ENCODE measurements around the gene CEP170.

DNA sequence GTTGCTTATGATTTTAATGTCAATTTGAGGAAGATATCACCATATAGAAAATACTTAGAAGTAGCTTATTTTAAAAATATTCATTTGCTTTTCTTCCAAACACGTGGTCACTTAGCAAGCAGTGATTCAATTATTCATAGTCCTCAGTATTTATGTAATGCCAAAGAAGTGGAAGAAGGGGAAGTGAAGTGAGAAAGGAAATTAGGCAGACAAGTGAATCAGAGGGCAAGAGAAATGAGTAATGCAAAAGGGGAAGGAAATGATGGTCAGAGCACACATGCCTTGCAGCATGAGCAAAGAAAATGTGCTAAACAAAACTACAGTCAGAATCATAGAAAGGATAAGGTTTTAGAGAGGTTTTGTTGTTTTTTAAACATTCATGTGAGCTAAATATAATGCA lies 32.6 kb upstream of the CEP170 start:
- TF ChIP-seq, protein P1, sequence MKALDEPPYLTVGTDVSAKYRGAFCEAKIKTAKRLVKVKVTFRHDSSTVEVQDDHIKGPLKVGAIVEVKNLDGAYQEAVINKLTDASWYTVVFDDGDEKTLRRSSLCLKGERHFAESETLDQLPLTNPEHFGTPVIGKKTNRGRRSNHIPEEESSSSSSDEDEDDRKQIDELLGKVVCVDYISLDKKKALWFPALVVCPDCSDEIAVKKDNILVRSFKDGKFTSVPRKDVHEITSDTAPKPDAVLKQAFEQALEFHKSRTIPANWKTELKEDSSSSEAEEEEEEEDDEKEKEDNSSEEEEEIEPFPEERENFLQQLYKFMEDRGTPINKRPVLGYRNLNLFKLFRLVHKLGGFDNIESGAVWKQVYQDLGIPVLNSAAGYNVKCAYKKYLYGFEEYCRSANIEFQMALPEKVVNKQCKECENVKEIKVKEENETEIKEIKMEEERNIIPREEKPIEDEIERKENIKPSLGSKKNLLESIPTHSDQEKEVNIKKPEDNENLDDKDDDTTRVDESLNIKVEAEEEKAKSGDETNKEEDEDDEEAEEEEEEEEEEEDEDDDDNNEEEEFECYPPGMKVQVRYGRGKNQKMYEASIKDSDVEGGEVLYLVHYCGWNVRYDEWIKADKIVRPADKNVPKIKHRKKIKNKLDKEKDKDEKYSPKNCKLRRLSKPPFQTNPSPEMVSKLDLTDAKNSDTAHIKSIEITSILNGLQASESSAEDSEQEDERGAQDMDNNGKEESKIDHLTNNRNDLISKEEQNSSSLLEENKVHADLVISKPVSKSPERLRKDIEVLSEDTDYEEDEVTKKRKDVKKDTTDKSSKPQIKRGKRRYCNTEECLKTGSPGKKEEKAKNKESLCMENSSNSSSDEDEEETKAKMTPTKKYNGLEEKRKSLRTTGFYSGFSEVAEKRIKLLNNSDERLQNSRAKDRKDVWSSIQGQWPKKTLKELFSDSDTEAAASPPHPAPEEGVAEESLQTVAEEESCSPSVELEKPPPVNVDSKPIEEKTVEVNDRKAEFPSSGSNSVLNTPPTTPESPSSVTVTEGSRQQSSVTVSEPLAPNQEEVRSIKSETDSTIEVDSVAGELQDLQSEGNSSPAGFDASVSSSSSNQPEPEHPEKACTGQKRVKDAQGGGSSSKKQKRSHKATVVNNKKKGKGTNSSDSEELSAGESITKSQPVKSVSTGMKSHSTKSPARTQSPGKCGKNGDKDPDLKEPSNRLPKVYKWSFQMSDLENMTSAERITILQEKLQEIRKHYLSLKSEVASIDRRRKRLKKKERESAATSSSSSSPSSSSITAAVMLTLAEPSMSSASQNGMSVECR (CRISPR knock-in tag; IDR thresholded peaks at IDR 0.05; ENCODE audit: borderline replicate concordance) = no peak
- TF ChIP-seq, protein P2, sequence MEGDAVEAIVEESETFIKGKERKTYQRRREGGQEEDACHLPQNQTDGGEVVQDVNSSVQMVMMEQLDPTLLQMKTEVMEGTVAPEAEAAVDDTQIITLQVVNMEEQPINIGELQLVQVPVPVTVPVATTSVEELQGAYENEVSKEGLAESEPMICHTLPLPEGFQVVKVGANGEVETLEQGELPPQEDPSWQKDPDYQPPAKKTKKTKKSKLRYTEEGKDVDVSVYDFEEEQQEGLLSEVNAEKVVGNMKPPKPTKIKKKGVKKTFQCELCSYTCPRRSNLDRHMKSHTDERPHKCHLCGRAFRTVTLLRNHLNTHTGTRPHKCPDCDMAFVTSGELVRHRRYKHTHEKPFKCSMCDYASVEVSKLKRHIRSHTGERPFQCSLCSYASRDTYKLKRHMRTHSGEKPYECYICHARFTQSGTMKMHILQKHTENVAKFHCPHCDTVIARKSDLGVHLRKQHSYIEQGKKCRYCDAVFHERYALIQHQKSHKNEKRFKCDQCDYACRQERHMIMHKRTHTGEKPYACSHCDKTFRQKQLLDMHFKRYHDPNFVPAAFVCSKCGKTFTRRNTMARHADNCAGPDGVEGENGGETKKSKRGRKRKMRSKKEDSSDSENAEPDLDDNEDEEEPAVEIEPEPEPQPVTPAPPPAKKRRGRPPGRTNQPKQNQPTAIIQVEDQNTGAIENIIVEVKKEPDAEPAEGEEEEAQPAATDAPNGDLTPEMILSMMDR (IDR thresholded peaks at IDR 0.05) = no peak
- TF ChIP-seq ZNF232 (CRISPR knock-in tag; IDR thresholded peaks at IDR 0.05) = no peak
- no peak for TF ChIP-seq MYBL2 (CRISPR knock-in tag; IDR thresholded peaks at IDR 0.05)

Measured in WTC11 (cell line).